ENCODE results near the gene CPVL.
A peak's percentile ranks its signal among the peaks of the same experiment; 100 is the strongest.

CPVL gene
- total RNA-seq = 92.5 to 251 (median 145) reads per million in 17 experiments

GRCh38 chr7:29146057-29146706, at the start of gene CPVL:
TSS of gene CPVL (minus strand) at chr7:29146537. CDS start at chr7:29121061, 25,476 bp downstream.
- DNase-seq = peak; percentile 93 to 97 (median 96)

GRCh38 chr7:29194594-29195427, 48.5 kb upstream of the CPVL start, which contains the start of gene CHN2:
TSS of gene CHN2 (plus strand) at chr7:29194775.
- DNase-seq = peak; percentile 78 to 86 (median 83)

- peak; percentile 19 to 51 (median 36) for DNase-seq
Observed at GRCh38 chr7:29194206-29194593, 47.9 kb upstream of the CPVL start.

- DNase-seq = no peak
Observed at GRCh38 chr7:29193316-29194205, 47.2 kb upstream of the CPVL start.

- no peak for DNase-seq
Observed at GRCh38 chr7:29192811-29193210, 46.5 kb upstream of the CPVL start.

- DNase-seq = no peak
Observed at GRCh38 chr7:29192323-29192722, 46.0 kb upstream of the CPVL start.

GRCh38 chr7:29190349-29191045, 44.2 kb upstream of the CPVL start:
- no peak for DNase-seq

- peak; percentile 48 to 71 (median 57) for DNase-seq
Observed at GRCh38 chr7:29189743-29190201, 43.4 kb upstream of the CPVL start.

GRCh38 chr7:29185613-29186012, 39.3 kb upstream of the CPVL start:
- no peak for DNase-seq

- no peak for DNase-seq
Observed at GRCh38 chr7:29184599-29184998, 38.3 kb upstream of the CPVL start.

GRCh38 chr7:29179115-29179514, 32.8 kb upstream of the CPVL start:
- DNase-seq = peak in 3 of 4 experiments; percentile 52 to 54 (median 53)

- peak; percentile 94 to 98 (median 96) for DNase-seq
Observed at GRCh38 chr7:29177963-29178600, 31.7 kb upstream of the CPVL start.

GRCh38 chr7:29173458-29173857, 27.1 kb upstream of the CPVL start:
- DNase-seq = no peak

- no peak for DNase-seq
Observed at GRCh38 chr7:29170781-29171180, 24.4 kb upstream of the CPVL start.

GRCh38 chr7:29167721-29168120, 21.4 kb upstream of the CPVL start:
- peak in 1 of 4 experiments; percentile 21 for DNase-seq

GRCh38 chr7:29163854-29164253, 17.5 kb upstream of the CPVL start:
- no peak for DNase-seq

- no peak for DNase-seq
Observed at GRCh38 chr7:29162577-29162976, 16.2 kb upstream of the CPVL start.

- DNase-seq = no peak
Observed at GRCh38 chr7:29161231-29161630, 14.9 kb upstream of the CPVL start.

GRCh38 chr7:29160080-29160479, 13.7 kb upstream of the CPVL start:
- DNase-seq = no peak

- no peak for DNase-seq
Observed at GRCh38 chr7:29158795-29159423, 12.6 kb upstream of the CPVL start.

- DNase-seq = no peak
Observed at GRCh38 chr7:29156907-29157452, 10.6 kb upstream of the CPVL start.

All from suppressor macrophage (primary cell).